ENCODE data around the gene TOM1L2. TPM values are rescaled to one million over a fixed set of nuclear protein-coding genes. Genes with fewer than 3 reads are reported as not detected.

Gene TOM1L2
- total and polyA plus RNA-seq, 2 of the 4 experiments (the other 2 are of a cell fraction) = 34.4 to 51.7 TPM

GRCh38 chr17:17978481-17979424 lies 6.6 kb upstream of the TOM1L2 start (continued):
- TF ChIP-seq RFX5 (IDR thresholded peaks at IDR 0.05; ENCODE audit: low read depth, low read length) = no peak

- Histone ChIP-seq H3K56ac (ENCODE audit: extremely low read depth, insufficient read depth, low read length) (no peak overlapping the region), H4K5ac (ENCODE audit: low read depth, low read length) (no peak overlapping the region), H2BK5ac (ENCODE audit: low read depth, low read length, poor library complexity, severe bottlenecking) (no peak overlapping the region), H2BK20ac (ENCODE audit: low read depth, low read length) (no peak overlapping the region), H2BK15ac (ENCODE audit: low read depth, low read length) (no peak overlapping the region), H2AFZ (replicated peaks; ENCODE audit: low read length, poor library complexity) (peak overlapping the region; percentile 18), H4K91ac (ENCODE audit: insufficient read depth, low read depth, low read length) (no peak overlapping the region), H3K36me3 (ENCODE audit: control insufficient read depth, insufficient read depth, low read length) (no peaks in the 10 kb centered on the region), H3K4me1 (ENCODE audit: control insufficient read depth, insufficient read depth, low read length) (no peaks in the 10 kb centered on the region; the same call in 1 of the 2 replicates), H3K27ac (ENCODE audit: insufficient read depth, low read length) (no peak overlapping the region), H3K14ac (replicated peaks; ENCODE audit: low read depth, low read length) (no peak overlapping the region), H3K18ac (ENCODE audit: low read depth, low read length) (no peak overlapping the region), H3K27me3 (ENCODE audit: control insufficient read depth, insufficient read depth, low read length) (no peaks in the 10 kb centered on the region; the same call in 1 of the 2 replicates), H2AK5ac (ENCODE audit: low read depth, low read length) (no peak overlapping the region), H3K4me2 (ENCODE audit: low read depth, low read length) (no peak overlapping the region), H4K20me1 (ENCODE audit: insufficient read depth, low read length) (no peaks in the 10 kb centered on the region), H3K23ac (ENCODE audit: low read depth, low read length) (no peak overlapping the region), H3K9me1 (ENCODE audit: insufficient read depth, low read length) (0 out of 2 replicates have a peak, but pooled peaks cover 3% of the 10 kb centered on the region), H3K4me3 (ENCODE audit: insufficient read depth, low read depth, low read length) (no peak overlapping the region), H2BK120ac (ENCODE audit: low read depth, low read length) (no peak overlapping the region), H2AK9ac (replicated peaks; ENCODE audit: low read depth, low read length, poor library complexity) (no peak overlapping the region), H3K9me3 (ENCODE audit: control insufficient read depth, insufficient read depth, low read length) (no peaks in the 10 kb centered on the region), H3K4ac (ENCODE audit: low read depth, low read length) (no peak overlapping the region), H3K9ac (ENCODE audit: low read depth, low read length) (no peak overlapping the region), H3K79me1 (ENCODE audit: low read depth in 1 of 2, low read length in 2 of 2) (0 out of 4 replicates have a peak, but pooled peaks cover 0 to 4% of the 10 kb centered on the region in 2 experiments), H4K8ac (ENCODE audit: low read depth in 2 of 2, low read length in 2 of 2) (no peak overlapping the region)
- TF ChIP-seq FOS (IDR thresholded peaks at IDR 0.05; ENCODE audit: low read depth, low read length) (no peak), RFX5 (IDR thresholded peaks at IDR 0.05; ENCODE audit: low read depth, low read length) (no peak), USF2 (IDR thresholded peaks at IDR 0.05; ENCODE audit: low read depth, low read length) (no peak), POLR2A (IDR thresholded peaks at IDR 0.05; ENCODE audit: low read depth, low read length) (no peak), RAD21 (IDR thresholded peaks at IDR 0.05; ENCODE audit: low read length) (no peak), NFE2L2 (IDR thresholded peaks at IDR 0.05; ENCODE audit: low read depth, low read length) (no peak), CHD1 (IDR thresholded peaks at IDR 0.05; ENCODE audit: low read depth, low read length) (no peak), MAZ (IDR thresholded peaks at IDR 0.05; ENCODE audit: borderline replicate concordance, low read depth, low read length) (no peak), RCOR1 (IDR thresholded peaks at IDR 0.05; ENCODE audit: insufficient replicate concordance, low read length) (no peak), SMC3 (IDR thresholded peaks at IDR 0.05; ENCODE audit: low read depth, low read length) (no peak), MAFK (IDR thresholded peaks at IDR 0.05; ENCODE audit: low read depth, low read length) (no peak)
- TF ChIP-seq, protein P1, sequence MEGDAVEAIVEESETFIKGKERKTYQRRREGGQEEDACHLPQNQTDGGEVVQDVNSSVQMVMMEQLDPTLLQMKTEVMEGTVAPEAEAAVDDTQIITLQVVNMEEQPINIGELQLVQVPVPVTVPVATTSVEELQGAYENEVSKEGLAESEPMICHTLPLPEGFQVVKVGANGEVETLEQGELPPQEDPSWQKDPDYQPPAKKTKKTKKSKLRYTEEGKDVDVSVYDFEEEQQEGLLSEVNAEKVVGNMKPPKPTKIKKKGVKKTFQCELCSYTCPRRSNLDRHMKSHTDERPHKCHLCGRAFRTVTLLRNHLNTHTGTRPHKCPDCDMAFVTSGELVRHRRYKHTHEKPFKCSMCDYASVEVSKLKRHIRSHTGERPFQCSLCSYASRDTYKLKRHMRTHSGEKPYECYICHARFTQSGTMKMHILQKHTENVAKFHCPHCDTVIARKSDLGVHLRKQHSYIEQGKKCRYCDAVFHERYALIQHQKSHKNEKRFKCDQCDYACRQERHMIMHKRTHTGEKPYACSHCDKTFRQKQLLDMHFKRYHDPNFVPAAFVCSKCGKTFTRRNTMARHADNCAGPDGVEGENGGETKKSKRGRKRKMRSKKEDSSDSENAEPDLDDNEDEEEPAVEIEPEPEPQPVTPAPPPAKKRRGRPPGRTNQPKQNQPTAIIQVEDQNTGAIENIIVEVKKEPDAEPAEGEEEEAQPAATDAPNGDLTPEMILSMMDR (conservative IDR thresholded peaks at IDR 0.05; ENCODE audit: low read depth, low read length) = no peak
- no peak for DNase-seq
- no peak for ATAC-seq (ENCODE audit: low read depth)
- BruUV-seq (replicated peaks) = no TSS peak
- in situ Hi-C loops (cut with MboI; ENCODE audit: low sequenced_read_pairs) (no loop called here), dilution Hi-C loops (cut with HindIII; ENCODE audit: low sequenced_read_pairs, unreplicated experiment) (no loop called here), intact Hi-C loops (cut with micrococcal nuclease) (no loop called here)
- WGBS, 2 experiments (ENCODE audit: extremely low coverage in 2 of 2, insufficient read length in 1 of 2) = 59% methylated on average over 5 of the region's 10 CpGs; no CpG with 5 or more reads in 1 of the 2 experiments
- CTCF ChIA-PET = no interaction called here
- POLR2A ChIA-PET (ENCODE audit: unreplicated experiment) = no interaction called here
These were observed 4.9 kb upstream of the TOM1L2 start for GRCh38 chr17:17976931-17977570.

Data from IMR-90 (cell line).